HuH-7 (cell line): ENCODE measurements around the gene MARF1.
"Not testable (repeated sequence)": the region's sequence is repeated elsewhere in the genome, so short reads cannot be mapped to it uniquely, and the experiment has no call there.

Experiments used
- DNase-seq: peaks from one replicate; pipeline ENCODE4 v3.0.0; 2011; ENCODE audit warnings: low spot score

MARF1 gene

GRCh38 chr16:15653227-15653626 lies 10.3 kb upstream of the MARF1 start:
- peak; percentile 38 for DNase-seq

GRCh38 chr16:15652293-15653001 lies 9.5 kb upstream of the MARF1 start:
- no peak for DNase-seq

GRCh38 chr16:15650698-15651171 lies 7.8 kb upstream of the MARF1 start:
- no peak for DNase-seq

- DNase-seq = peak; percentile 97
Measured at GRCh38 chr16:15650019-15650697, 7.2 kb upstream of the MARF1 start, which contains the start of gene NDE1. NDE1 (plus strand) TSS chr16:15650245; CDS start chr16:15664779, 14,534 bp downstream.

GRCh38 chr16:15649727-15650018 lies 6.7 kb upstream of the MARF1 start:
- no peak for DNase-seq

GRCh38 chr16:15649311-15649710 lies 6.4 kb upstream of the MARF1 start:
- DNase-seq = not testable (repeated sequence)

- no peak for DNase-seq
Measured at GRCh38 chr16:15648135-15648730, 5.3 kb upstream of the MARF1 start.

- DNase-seq = no peak
Measured at GRCh38 chr16:15647294-15648014, 4.5 kb upstream of the MARF1 start.

- DNase-seq = not testable (repeated sequence)
Measured at GRCh38 chr16:15646557-15647293, 3.8 kb upstream of the MARF1 start.

GRCh38 chr16:15644962-15645465 lies 2.1 kb upstream of the MARF1 start:
- not testable (repeated sequence) for DNase-seq

- peak; percentile 44 for DNase-seq
Measured at GRCh38 chr16:15644267-15644961, 1.5 kb upstream of the MARF1 start.

GRCh38 chr16:15643946-15644250 lies 944 bp upstream of the MARF1 start:
- no peak for DNase-seq

GRCh38 chr16:15642557-15643047 lies 352 bp downstream of the MARF1 start:
- peak; percentile 64 for DNase-seq

- DNase-seq = no peak
Measured at GRCh38 chr16:15641753-15642556, 999 bp downstream of the MARF1 start.

- no peak for DNase-seq
Measured at GRCh38 chr16:15640966-15641365, 2.0 kb downstream of the MARF1 start.

- DNase-seq = no peak
Measured at GRCh38 chr16:15639061-15639568, 3.8 kb downstream of the MARF1 start.

- DNase-seq = no peak
Measured at GRCh38 chr16:15636392-15636873, 6.5 kb downstream of the MARF1 start.

GRCh38 chr16:15635926-15636325 lies 7.0 kb downstream of the MARF1 start:
- no peak for DNase-seq

- DNase-seq = no peak
Measured at GRCh38 chr16:15631730-15632409, 11.1 kb downstream of the MARF1 start.
